ENCODE data around the gene ZFAND3. TPM values are rescaled to one million over a fixed set of nuclear protein-coding genes. Genes with fewer than 3 reads are reported as not detected.

ZFAND3 gene
- total RNA-seq, 1 donor from 2014 or later, result 32.2 TPM

GRCh38 chr6:38134704-38135088 lies 315.2 kb downstream of the ZFAND3 start:
- DNase-seq, result no peak

GRCh38 chr6:38136547-38136946 lies 317.0 kb downstream of the ZFAND3 start:
- DNase-seq, result no peak

GRCh38 chr6:38137608-38138265 lies 318.2 kb downstream of the ZFAND3 start:
- no peak for DNase-seq

GRCh38 chr6:38138374-38138773 lies 318.8 kb downstream of the ZFAND3 start:
- DNase-seq, result no peak

- no peak for DNase-seq
These were observed 321.6 kb downstream of the ZFAND3 start for GRCh38 chr6:38141085-38141484.

GRCh38 chr6:38141716-38142115 lies 322.2 kb downstream of the ZFAND3 start:
- DNase-seq, result no peak

- DNase-seq, result no peak
These were observed 322.8 kb downstream of the ZFAND3 start for GRCh38 chr6:38142178-38142902.

- DNase-seq, result no peak
These were observed 323.9 kb downstream of the ZFAND3 start for GRCh38 chr6:38143191-38144150.

GRCh38 chr6:38144365-38144945 lies 324.9 kb downstream of the ZFAND3 start:
- DNase-seq, result no peak

GRCh38 chr6:38146021-38146733 lies 326.6 kb downstream of the ZFAND3 start:
- no peak for DNase-seq

- no peak for DNase-seq
These were observed 327.2 kb downstream of the ZFAND3 start for GRCh38 chr6:38146734-38147027.

- DNase-seq, result no peak
These were observed 329.1 kb downstream of the ZFAND3 start for GRCh38 chr6:38148606-38149005.

- no peak for DNase-seq
These were observed 330.0 kb downstream of the ZFAND3 start for GRCh38 chr6:38149531-38149930.

- no peak for DNase-seq
These were observed 330.5 kb downstream of the ZFAND3 start for GRCh38 chr6:38150021-38150420.

- DNase-seq, result no peak
These were observed 331.3 kb downstream of the ZFAND3 start for GRCh38 chr6:38150681-38151296.

GRCh38 chr6:38151580-38152500 lies 332.3 kb downstream of the ZFAND3 start:
- no peak for DNase-seq

GRCh38 chr6:38152620-38153019 lies 333.1 kb downstream of the ZFAND3 start:
- DNase-seq, result no peak

GRCh38 chr6:38153076-38153797 lies 333.7 kb downstream of the ZFAND3 start:
- DNase-seq, result no peak

- DNase-seq, result no peak
These were observed 334.3 kb downstream of the ZFAND3 start for GRCh38 chr6:38153798-38154345.
